ENCODE results near the gene AIFM2. TPM values are rescaled to one million over a fixed set of nuclear protein-coding genes. Genes with fewer than 3 reads are reported as not detected.

The AIFM2 gene
- total and polyA plus RNA-seq, 2 of the 13 experiments (the other 11 are each of a cell fraction or from before 2014, with no cell fraction given) = 20.3 to 29.5 TPM

- TF ChIP-seq, protein P1, sequence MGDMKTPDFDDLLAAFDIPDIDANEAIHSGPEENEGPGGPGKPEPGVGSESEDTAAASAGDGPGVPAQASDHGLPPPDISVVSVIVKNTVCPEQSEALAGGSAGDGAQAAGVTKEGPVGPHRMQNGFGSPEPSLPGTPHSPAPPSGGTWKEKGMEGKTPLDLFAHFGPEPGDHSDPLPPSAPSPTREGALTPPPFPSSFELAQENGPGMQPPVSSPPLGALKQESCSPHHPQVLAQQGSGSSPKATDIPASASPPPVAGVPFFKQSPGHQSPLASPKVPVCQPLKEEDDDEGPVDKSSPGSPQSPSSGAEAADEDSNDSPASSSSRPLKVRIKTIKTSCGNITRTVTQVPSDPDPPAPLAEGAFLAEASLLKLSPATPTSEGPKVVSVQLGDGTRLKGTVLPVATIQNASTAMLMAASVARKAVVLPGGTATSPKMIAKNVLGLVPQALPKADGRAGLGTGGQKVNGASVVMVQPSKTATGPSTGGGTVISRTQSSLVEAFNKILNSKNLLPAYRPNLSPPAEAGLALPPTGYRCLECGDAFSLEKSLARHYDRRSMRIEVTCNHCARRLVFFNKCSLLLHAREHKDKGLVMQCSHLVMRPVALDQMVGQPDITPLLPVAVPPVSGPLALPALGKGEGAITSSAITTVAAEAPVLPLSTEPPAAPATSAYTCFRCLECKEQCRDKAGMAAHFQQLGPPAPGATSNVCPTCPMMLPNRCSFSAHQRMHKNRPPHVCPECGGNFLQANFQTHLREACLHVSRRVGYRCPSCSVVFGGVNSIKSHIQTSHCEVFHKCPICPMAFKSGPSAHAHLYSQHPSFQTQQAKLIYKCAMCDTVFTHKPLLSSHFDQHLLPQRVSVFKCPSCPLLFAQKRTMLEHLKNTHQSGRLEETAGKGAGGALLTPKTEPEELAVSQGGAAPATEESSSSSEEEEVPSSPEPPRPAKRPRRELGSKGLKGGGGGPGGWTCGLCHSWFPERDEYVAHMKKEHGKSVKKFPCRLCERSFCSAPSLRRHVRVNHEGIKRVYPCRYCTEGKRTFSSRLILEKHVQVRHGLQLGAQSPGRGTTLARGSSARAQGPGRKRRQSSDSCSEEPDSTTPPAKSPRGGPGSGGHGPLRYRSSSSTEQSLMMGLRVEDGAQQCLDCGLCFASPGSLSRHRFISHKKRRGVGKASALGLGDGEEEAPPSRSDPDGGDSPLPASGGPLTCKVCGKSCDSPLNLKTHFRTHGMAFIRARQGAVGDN (CRISPR knock-in tag; IDR thresholded peaks at IDR 0.05) = peak; percentile 49; the same call in 1 of the 2 replicates
- TF ChIP-seq MXI1 (IDR thresholded peaks at IDR 0.05; ENCODE audit: borderline replicate concordance, low read depth, low read length) (peak; percentile 52; the same call in 1 of the 3 replicates), SIN3B (IDR thresholded peaks at IDR 0.05; ENCODE audit: low read length) (no peak), CAMTA2 (CRISPR knock-in tag; IDR thresholded peaks at IDR 0.05; ENCODE audit: borderline replicate concordance) (no peak), KAT7 (CRISPR knock-in tag; IDR thresholded peaks at IDR 0.05; ENCODE audit: borderline replicate concordance) (peak; percentile 66; the same call in 1 of the 2 replicates), ZNF543 (CRISPR knock-in tag; IDR thresholded peaks at IDR 0.05) (0 out of 2 replicates have a peak, but pooled peaks have one; percentile 40), POLR2G (IDR thresholded peaks at IDR 0.05; ENCODE audit: low read depth, low read length) (peak; percentile 74), MAX (IDR thresholded peaks at IDR 0.05) (peak; percentile 66; the same call in 1 of the 2 replicates), POLR2A (IDR thresholded peaks at IDR 0.05; ENCODE audit: insufficient read depth in 1 of 2, low read depth in 2 of 2, low read length in 2 of 2) (peak; percentile 63 to 71), PATZ1 (CRISPR knock-in tag; IDR thresholded peaks at IDR 0.05) (no peak), TGIF2 (CRISPR knock-in tag; IDR thresholded peaks at IDR 0.05) (peak; percentile 62), ZNF232 (CRISPR knock-in tag; IDR thresholded peaks at IDR 0.05; ENCODE audit: borderline replicate concordance) (peak; percentile 39; the same call in 1 of the 2 replicates), GABPA (IDR thresholded peaks at IDR 0.05; ENCODE audit: low read depth, low read length) (peak; percentile 69), GABPA (CRISPR knock-in tag; IDR thresholded peaks at IDR 0.05; ENCODE audit: low read depth) (peak; percentile 95), ZNF331 (CRISPR knock-in tag; IDR thresholded peaks at IDR 0.05) (0 out of 2 replicates have a peak, but pooled peaks have one; percentile 45)
- TF ChIP-seq, protein P2, sequence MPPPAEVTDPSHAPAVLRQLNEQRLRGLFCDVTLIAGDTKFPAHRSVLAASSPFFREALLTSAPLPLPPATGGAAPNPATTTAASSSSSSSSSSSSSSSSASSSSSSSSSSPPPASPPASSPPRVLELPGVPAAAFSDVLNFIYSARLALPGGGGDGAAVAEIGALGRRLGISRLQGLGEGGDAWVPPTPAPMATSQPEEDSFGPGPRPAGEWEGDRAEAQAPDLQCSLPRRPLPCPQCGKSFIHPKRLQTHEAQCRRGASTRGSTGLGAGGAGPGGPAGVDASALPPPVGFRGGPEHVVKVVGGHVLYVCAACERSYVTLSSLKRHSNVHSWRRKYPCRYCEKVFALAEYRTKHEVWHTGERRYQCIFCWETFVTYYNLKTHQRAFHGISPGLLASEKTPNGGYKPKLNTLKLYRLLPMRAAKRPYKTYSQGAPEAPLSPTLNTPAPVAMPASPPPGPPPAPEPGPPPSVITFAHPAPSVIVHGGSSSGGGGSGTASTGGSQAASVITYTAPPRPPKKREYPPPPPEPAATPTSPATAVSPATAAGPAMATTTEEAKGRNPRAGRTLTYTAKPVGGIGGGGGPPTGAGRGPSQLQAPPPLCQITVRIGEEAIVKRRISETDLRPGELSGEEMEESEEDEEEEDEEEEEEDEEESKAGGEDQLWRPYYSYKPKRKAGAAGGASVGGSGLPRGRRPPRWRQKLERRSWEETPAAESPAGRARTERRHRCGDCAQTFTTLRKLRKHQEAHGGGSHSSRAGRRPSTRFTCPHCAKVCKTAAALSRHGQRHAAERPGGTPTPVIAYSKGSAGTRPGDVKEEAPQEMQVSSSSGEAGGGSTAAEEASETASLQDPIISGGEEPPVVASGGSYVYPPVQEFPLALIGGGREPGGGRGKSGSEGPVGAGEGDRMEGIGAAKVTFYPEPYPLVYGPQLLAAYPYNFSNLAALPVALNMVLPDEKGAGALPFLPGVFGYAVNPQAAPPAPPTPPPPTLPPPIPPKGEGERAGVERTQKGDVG (CRISPR knock-in tag; IDR thresholded peaks at IDR 0.05; ENCODE audit: borderline replicate concordance) = no peak
Measured at GRCh38 chr10:70174058-70174741, 41.6 kb upstream of the AIFM2 start (continued).

Data from HepG2 (cell line).